ENCODE measurements around the gene ARSG. TPM values are rescaled to one million over a fixed set of nuclear protein-coding genes. Genes with fewer than 3 reads are reported as not detected.

ARSG gene
- total and polyA plus RNA-seq, 2 of the 13 experiments (the other 11 are each of a cell fraction or from before 2014, with no cell fraction given) = 3.7 to 15.2 TPM

GRCh38 chr17:68292689-68293040 is 1.4 kb downstream of the ARSG start (continued):
- TF ChIP-seq ZNF83 (CRISPR knock-in tag; IDR thresholded peaks at IDR 0.05; ENCODE audit: borderline replicate concordance) (no peak), ZNF879 (CRISPR knock-in tag; IDR thresholded peaks at IDR 0.05) (no peak), ZKSCAN5 (CRISPR knock-in tag; IDR thresholded peaks at IDR 0.05) (no peak)
- TF ChIP-seq, protein P1, sequence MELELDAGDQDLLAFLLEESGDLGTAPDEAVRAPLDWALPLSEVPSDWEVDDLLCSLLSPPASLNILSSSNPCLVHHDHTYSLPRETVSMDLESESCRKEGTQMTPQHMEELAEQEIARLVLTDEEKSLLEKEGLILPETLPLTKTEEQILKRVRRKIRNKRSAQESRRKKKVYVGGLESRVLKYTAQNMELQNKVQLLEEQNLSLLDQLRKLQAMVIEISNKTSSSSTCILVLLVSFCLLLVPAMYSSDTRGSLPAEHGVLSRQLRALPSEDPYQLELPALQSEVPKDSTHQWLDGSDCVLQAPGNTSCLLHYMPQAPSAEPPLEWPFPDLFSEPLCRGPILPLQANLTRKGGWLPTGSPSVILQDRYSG (CRISPR knock-in tag; IDR thresholded peaks at IDR 0.05) = 0 out of 2 replicates have a peak, but pooled peaks have one; percentile 50

GRCh38 chr17:68293490-68294195 is 2.3 kb downstream of the ARSG start:
- Histone ChIP-seq H3K27ac (ENCODE audit: extremely low read length, insufficient read depth, low read length) (no peak overlapping the region), H4K20me1 (ENCODE audit: insufficient read depth, low read length) (no peaks in the 10 kb centered on the region), H3K9ac (ENCODE audit: insufficient read depth, low read depth, low read length) (no peak overlapping the region), H3K4me1 (ENCODE audit: insufficient read depth, low read length) (peaks cover 63% of the 10 kb centered on the region), H2AFZ (ENCODE audit: low read length) (no peak overlapping the region), H3K36me3 (replicated peaks in 1 of 2; ENCODE audit: control insufficient read depth in 1 of 2, insufficient read depth in 2 of 2, low read length in 2 of 2) (no peaks in the 10 kb centered on the region), H3K79me2 (ENCODE audit: insufficient read depth, low read length) (peaks cover 3% of the 10 kb centered on the region), H3K27me3 (ENCODE audit: control insufficient read depth in 1 of 2, insufficient read depth in 2 of 2, low read length in 2 of 2) (peaks cover 0 to 3% of the 10 kb centered on the region in 2 experiments; a peak in 1 of 5 replicates), H3K9me3 (ENCODE audit: low read length) (no peaks in the 10 kb centered on the region), H3K4me3 (replicated peaks in 1 of 3; ENCODE audit: insufficient read depth in 1 of 3, low read depth in 2 of 3, low read length in 3 of 3) (peak overlapping the region in 1 of 3 experiments; percentile 74; a peak in 2 of 6 replicates), H3K4me2 (ENCODE audit: low read depth, low read length) (0 out of 2 replicates have a peak overlapping the region, but pooled peaks have one; percentile 18)
- ChIA-PET POLR2A (interaction anchor here (1.2 to 1.6 kb wide), 4 partner anchors 9 to 105 kb away, joined by 3 to 9 read pairs (median 4); no protein-coding TSS in a partner anchor), CTCF (ENCODE audit: low intra/inter-chr PET ratio, low total read pairs) (interaction anchor here (1.8 kb wide), 1 partner anchor 105 kb away, joined by 9 read pairs; no protein-coding TSS in a partner anchor)
- DNase-seq (ENCODE audit: low spot score) (no peak), FAIRE-seq (no peak), ATAC-seq (no peak)
- WGBS (ENCODE audit: low lambda C conversion rate) = 97% methylated on average over 6 of the region's 6 CpGs
- in situ Hi-C loops (cut with HindIII; ENCODE audit: extremely low pct_ligation_motif_present, low pct_unique_long_range_greater_than_20kb) (loop anchor here (5.0 to 25.0 kb wide), 2 partner anchors 84 to 469 kb away; no protein-coding TSS in a partner anchor), intact Hi-C loops (cut with micrococcal nuclease; ENCODE audit: unreplicated experiment) (loop anchor here (2.0 kb wide), 1 partner anchor 85 kb away; no protein-coding TSS in a partner anchor)
- BruUV-seq (replicated peaks) = no TSS peak
- TF ChIP-seq CHD4 (IDR thresholded peaks at IDR 0.05; ENCODE audit: borderline replicate concordance, low read length) = peak; percentile 90; the same call in 1 of the 2 replicates
- TF ChIP-seq, protein P2, sequence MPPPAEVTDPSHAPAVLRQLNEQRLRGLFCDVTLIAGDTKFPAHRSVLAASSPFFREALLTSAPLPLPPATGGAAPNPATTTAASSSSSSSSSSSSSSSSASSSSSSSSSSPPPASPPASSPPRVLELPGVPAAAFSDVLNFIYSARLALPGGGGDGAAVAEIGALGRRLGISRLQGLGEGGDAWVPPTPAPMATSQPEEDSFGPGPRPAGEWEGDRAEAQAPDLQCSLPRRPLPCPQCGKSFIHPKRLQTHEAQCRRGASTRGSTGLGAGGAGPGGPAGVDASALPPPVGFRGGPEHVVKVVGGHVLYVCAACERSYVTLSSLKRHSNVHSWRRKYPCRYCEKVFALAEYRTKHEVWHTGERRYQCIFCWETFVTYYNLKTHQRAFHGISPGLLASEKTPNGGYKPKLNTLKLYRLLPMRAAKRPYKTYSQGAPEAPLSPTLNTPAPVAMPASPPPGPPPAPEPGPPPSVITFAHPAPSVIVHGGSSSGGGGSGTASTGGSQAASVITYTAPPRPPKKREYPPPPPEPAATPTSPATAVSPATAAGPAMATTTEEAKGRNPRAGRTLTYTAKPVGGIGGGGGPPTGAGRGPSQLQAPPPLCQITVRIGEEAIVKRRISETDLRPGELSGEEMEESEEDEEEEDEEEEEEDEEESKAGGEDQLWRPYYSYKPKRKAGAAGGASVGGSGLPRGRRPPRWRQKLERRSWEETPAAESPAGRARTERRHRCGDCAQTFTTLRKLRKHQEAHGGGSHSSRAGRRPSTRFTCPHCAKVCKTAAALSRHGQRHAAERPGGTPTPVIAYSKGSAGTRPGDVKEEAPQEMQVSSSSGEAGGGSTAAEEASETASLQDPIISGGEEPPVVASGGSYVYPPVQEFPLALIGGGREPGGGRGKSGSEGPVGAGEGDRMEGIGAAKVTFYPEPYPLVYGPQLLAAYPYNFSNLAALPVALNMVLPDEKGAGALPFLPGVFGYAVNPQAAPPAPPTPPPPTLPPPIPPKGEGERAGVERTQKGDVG (CRISPR knock-in tag; IDR thresholded peaks at IDR 0.05; ENCODE audit: borderline replicate concordance) = no peak
- TF ChIP-seq TGIF2 (CRISPR knock-in tag; IDR thresholded peaks at IDR 0.05) = no peak
- TF ChIP-seq RCOR2 (CRISPR knock-in tag; IDR thresholded peaks at IDR 0.05) = peak; percentile 88
- no peak for TF ChIP-seq ZNF547 (CRISPR knock-in tag; IDR thresholded peaks at IDR 0.05)
- peak; percentile 95 for TF ChIP-seq KDM1A (CRISPR knock-in tag; IDR thresholded peaks at IDR 0.05)
- no peak for TF ChIP-seq SNAI1 (CRISPR knock-in tag; IDR thresholded peaks at IDR 0.05; ENCODE audit: borderline replicate concordance)
- no peak for TF ChIP-seq PRMT3 (CRISPR knock-in tag; IDR thresholded peaks at IDR 0.05; ENCODE audit: borderline replicate concordance, low read depth)
- TF ChIP-seq ZMYM3 (CRISPR knock-in tag; IDR thresholded peaks at IDR 0.05) = peak; percentile 77
- TF ChIP-seq ASH2L (IDR thresholded peaks at IDR 0.05; ENCODE audit: insufficient read length, low read depth, low read length) = peak; percentile 22
- peak; percentile 46; the same call in 1 of the 2 replicates for TF ChIP-seq HDAC2 (CRISPR knock-in tag; IDR thresholded peaks at IDR 0.05)
- TF ChIP-seq ZNF691 (CRISPR knock-in tag; IDR thresholded peaks at IDR 0.05; ENCODE audit: borderline replicate concordance, low read depth) = peak; percentile 94
- peak; percentile 94 for TF ChIP-seq ADNP (CRISPR knock-in tag; IDR thresholded peaks at IDR 0.05)
- TF ChIP-seq ZNF629 (CRISPR knock-in tag; conservative IDR thresholded peaks at IDR 0.05) = peak; percentile 98
